ENCODE results near the gene CAMSAP2.

GRCh38 chr1:200875416-200875815, 136.7 kb downstream of the CAMSAP2 start:
- TF ChIP-seq CTCF (IDR thresholded peaks at IDR 0.05 in 2 of 3, conservative IDR thresholded peaks at IDR 0.05 in 1 of 3; ENCODE audit: borderline replicate concordance in 1 of 3, insufficient read depth in 1 of 3, low read depth in 2 of 3, low read length in 2 of 3): no peak
- TF ChIP-seq EZH2 (IDR thresholded peaks at IDR 0.05): no peak
- TF ChIP-seq YY1 (IDR thresholded peaks at IDR 0.05; ENCODE audit: extremely low read depth, insufficient replicate concordance, low read depth, low read length): no peak
